SK-N-SH (cell line): ENCODE measurements around the gene CFAP99. TPM values are rescaled to one million over a fixed set of nuclear protein-coding genes. Genes with fewer than 3 reads are reported as not detected.

Experiments used
- CTCF ChIA-PET: fragments of 300-600, 350-600 bp; formaldehyde crosslinking; extraction: SDS; loops from one replicate; lab custom pipeline; 2021; lab: Yijun Ruan, JAX
- POLR2A ChIA-PET: fragments of 350-600 bp; sonication (Branson Sonifier 250); formaldehyde crosslinking; extraction: SDS; loops from one replicate; lab custom pipeline; 2020; ENCODE audit warnings: antibody characterized with exemption, inconsistent platforms; lab: Yijun Ruan, JAX
- DNase-seq: peaks from one replicate; pipeline ENCODE4 v3.0.0; 2012
- H2AFZ ChIP-seq: fragments of 200-600 bp; sonication (generic); 2 replicates; pipeline ENCODE4 v1.8.1; 2016; ENCODE audit warnings: antibody characterized with exemption, mild to moderate bottlenecking, low read depth
- H3F3A ChIP-seq: fragments of 200-600 bp; sonication (generic); replicated peaks from 2 replicates; pipeline ENCODE3; 2016; ENCODE audit warnings: antibody characterized with exemption, mild to moderate bottlenecking; ENCODE audit not compliant: insufficient read depth
- H3K27ac ChIP-seq, 2 experiments: fragments of 200-500 bp in 1 of 2; fragments of 200-600 bp in 1 of 2; sonication (Bioruptor generic) in 1 of 2; sonication (generic), shearing (Covaris generic) in 1 of 2; 2 replicates each; pipeline versions ENCODE4 v1.5.1 to v1.6.1; 2014 to 2016; ENCODE audit warnings: low read depth in 2 of 2, inconsistent platforms in 1 of 2, low read length in 1 of 2, mild to moderate bottlenecking in 1 of 2, mixed read lengths in 1 of 2
- H3K27me3 ChIP-seq: fragments of 200-600 bp; sonication (generic), shearing (Covaris generic); 2 replicates; pipeline ENCODE4 v1.6.1; 2016; ENCODE audit warnings: mixed run types; ENCODE audit not compliant: insufficient read depth
- H3K36me3 ChIP-seq, 2 experiments: fragments of 200-500 bp in 1 of 2; fragments of 200-600 bp in 1 of 2; sonication (Bioruptor generic) in 1 of 2; sonication (generic) in 1 of 2; replicated peaks in 1 of 2; 2 replicates each; pipeline versions ENCODE3 to v1.5.1; 2014 to 2016; ENCODE audit warnings: low read length in 1 of 2, mild to moderate bottlenecking in 1 of 2; ENCODE audit not compliant: insufficient read depth in 2 of 2, control insufficient read depth in 1 of 2
- H3K4me1 ChIP-seq, 2 experiments: fragments of 200-500 bp in 1 of 2; fragments of 200-600 bp in 1 of 2; sonication (Bioruptor generic) in 1 of 2; sonication (generic), shearing (Covaris generic) in 1 of 2; 2 replicates each; pipeline versions ENCODE4 v1.5.1 to v1.6.1; 2014 to 2016; ENCODE audit warnings: low read depth in 1 of 2, low read length in 1 of 2, mixed run types in 1 of 2; ENCODE audit not compliant: insufficient read depth in 2 of 2, control insufficient read depth in 1 of 2
- H3K4me2 ChIP-seq: fragments of 200-600 bp; sonication (generic), shearing (Covaris generic); 2 replicates; pipeline ENCODE4 v1.6.1; 2017; ENCODE audit warnings: mixed run types
- H3K4me3 ChIP-seq, 2 experiments: fragments of 200-500 bp in 1 of 2; fragments of 200-600 bp in 1 of 2; sonication (Bioruptor generic) in 1 of 2; sonication (generic), shearing (Covaris generic) in 1 of 2; 2 replicates each; pipeline versions ENCODE4 v1.5.1 to v1.8.1; 2014 to 2016; ENCODE audit warnings: low read depth in 2 of 2, inconsistent platforms in 1 of 2, low read length in 1 of 2, mild to moderate bottlenecking in 1 of 2, mixed read lengths in 1 of 2, moderate library complexity in 1 of 2
- H3K79me2 ChIP-seq: fragments of 200-600 bp; sonication (generic); 2 replicates; pipeline ENCODE4 v1.8.1; 2017; ENCODE audit warnings: mild to moderate bottlenecking; ENCODE audit not compliant: insufficient read depth
- H3K9ac ChIP-seq: fragments of 200-600 bp; sonication (generic); 2 replicates; pipeline ENCODE4 v1.6.1; 2017; ENCODE audit warnings: mixed run types
- H3K9me2 ChIP-seq: fragments of 200-600 bp; sonication (generic); 2 replicates; pipeline ENCODE4 v1.6.1; 2017; ENCODE audit warnings: mixed run types
- H3K9me3 ChIP-seq: fragments of 200-600 bp; sonication (generic); 2 replicates; pipeline ENCODE4 v1.6.1; 2017; ENCODE audit warnings: mixed run types, mild to moderate bottlenecking, moderate library complexity
- H4K20me1 ChIP-seq: fragments of 200-600 bp; sonication (generic); 2 replicates; pipeline ENCODE4 v1.6.1; 2017; ENCODE audit warnings: mild to moderate bottlenecking, mixed run types; ENCODE audit not compliant: insufficient read depth
- CHD2 ChIP-seq: fragments of 150-350 bp; IDR thresholded peaks from 2 replicates; pipeline ENCODE4 v1.6.1; 2018; ENCODE audit warnings: low read length; ENCODE audit not compliant: partially characterized antibody
- ELF1 ChIP-seq: IDR thresholded peaks from 2 replicates; pipeline ENCODE4 v1.4.0; 2012
- EP300 ChIP-seq, 2 experiments: IDR thresholded peaks; 2 replicates each; pipeline versions ENCODE4 v1.4.0 to v1.6.1; 2012; ENCODE audit warnings: borderline replicate concordance in 1 of 2, low read depth in 1 of 2, low read length in 1 of 2
- FOXJ3 ChIP-seq: sonication (generic); formaldehyde crosslinking; IDR thresholded peaks from 2 replicates; pipeline ENCODE4 v1.5.1; 2020; ENCODE audit warnings: mild to moderate bottlenecking, missing genetic modification reagents
- FOXM1 ChIP-seq: IDR thresholded peaks from 2 replicates; pipeline ENCODE4 v1.4.0; 2012; ENCODE audit warnings: low read depth, mild to moderate bottlenecking
- GABPA ChIP-seq: IDR thresholded peaks from 2 replicates; pipeline ENCODE4 v1.4.0; 2012; ENCODE audit warnings: low read depth, mild to moderate bottlenecking
- GATA2 ChIP-seq: sonication (generic); formaldehyde crosslinking; IDR thresholded peaks from 2 replicates; pipeline ENCODE4 v1.5.0; 2020; ENCODE audit warnings: mild to moderate bottlenecking, missing genetic modification reagents
- IRF3 ChIP-seq: fragments of 150-350 bp; IDR thresholded peaks from 2 replicates; pipeline ENCODE4 v1.6.1; 2016; ENCODE audit warnings: mild to moderate bottlenecking, low read depth, low read length
- JUND ChIP-seq: IDR thresholded peaks from 2 replicates; pipeline ENCODE4 v1.4.0; 2012
- NFIC ChIP-seq: IDR thresholded peaks from 2 replicates; pipeline ENCODE4 v1.4.0; 2012; ENCODE audit warnings: borderline replicate concordance
- PBX3 ChIP-seq: IDR thresholded peaks from 2 replicates; pipeline ENCODE4; 2012
- SIN3A ChIP-seq: IDR thresholded peaks from 2 replicates; pipeline ENCODE4 v1.6.1; 2012; ENCODE audit warnings: low read depth, mild to moderate bottlenecking, low read length, moderate library complexity, borderline replicate concordance
- TAF1 ChIP-seq: IDR thresholded peaks from 2 replicates; pipeline ENCODE4 v1.6.1; 2012; ENCODE audit warnings: low read depth, mild to moderate bottlenecking, low read length, moderate library complexity, borderline replicate concordance
- TCF12 ChIP-seq: IDR thresholded peaks from 2 replicates; pipeline ENCODE4 v1.4.0; 2012
- TEAD4 ChIP-seq: IDR thresholded peaks from 2 replicates; pipeline ENCODE4 v1.4.0; 2012; ENCODE audit warnings: mild to moderate bottlenecking, borderline replicate concordance; ENCODE audit not compliant: insufficient read depth
- USF2 ChIP-seq: fragments of 150-350 bp; IDR thresholded peaks from 2 replicates; pipeline ENCODE4 v1.6.1; 2017; ENCODE audit warnings: antibody characterized with exemption, low read length, low read depth, borderline replicate concordance
- ZBTB33 ChIP-seq: IDR thresholded peaks from 2 replicates; pipeline ENCODE4 v1.4.0; 2012; ENCODE audit warnings: low read depth, borderline replicate concordance
- WGBS: methylation state at CpG from one replicate; pipeline ENCODE4 v1.1.6; 2017; ENCODE audit warnings: low lambda C conversion rate; 5-methylcytosine and 5-hydroxymethylcytosine counted together
- polyA plus RNA-seq, 3 experiments: library from polyadenylated mRNA; depleted of rRNA; stranded (reverse); fragments of >200 nt; gene quantifications; 2 replicates each; pipeline ENCODE4 v1.2.3, GENCODE V29; 2012
- TF ChIP-seq, protein P1 (sequence below): IDR thresholded peaks from 2 replicates; pipeline ENCODE4 v1.4.0; 2012; ENCODE audit warnings: low read depth, borderline replicate concordance
- TF ChIP-seq, protein P2 (sequence below): IDR thresholded peaks from 2 replicates; pipeline ENCODE4 v1.6.1; 2012; ENCODE audit warnings: mild to moderate bottlenecking, low read depth, low read length, moderate library complexity

The CFAP99 gene
- polyA plus RNA-seq, 1 of the 3 experiments (the other 2 are of a cell fraction) = 0.13 TPM

DNA sequence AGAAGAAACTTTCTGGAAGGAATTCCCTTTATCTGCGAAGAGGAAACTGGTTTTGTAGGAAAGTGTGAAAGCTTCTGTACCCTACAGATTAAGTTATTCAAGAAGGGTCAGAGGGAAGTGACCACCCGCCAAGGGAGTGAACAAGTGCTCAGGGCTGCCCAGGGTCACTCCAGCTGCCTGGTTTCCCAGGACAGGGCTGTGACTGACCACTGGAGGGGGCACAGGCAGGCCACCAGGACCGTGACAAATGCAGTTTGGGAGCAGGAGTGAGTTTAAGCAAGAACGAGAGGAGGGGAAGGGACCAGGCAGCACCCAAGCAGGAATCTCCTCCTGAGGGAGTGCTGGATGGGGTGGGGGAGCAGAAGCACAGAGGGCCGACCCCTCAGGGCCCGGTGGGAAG, 34.5 kb upstream of the CFAP99 start:
- CTCF ChIA-PET = no interaction called here
- H3K9me3 ChIP-seq = no peaks in the 10 kb centered on the region
- peaks cover 0 to 8% of the 10 kb centered on the region in 2 experiments; a peak in 1 of 4 replicates for H3K4me1 ChIP-seq
- no peak overlapping the region for H3K4me2 ChIP-seq
- H3K27ac ChIP-seq = no peak overlapping the region
- no peaks in the 10 kb centered on the region for H3K36me3 ChIP-seq
- no peak for DNase-seq
- H3F3A ChIP-seq = no peaks in the 10 kb centered on the region
- POLR2A ChIA-PET = no interaction called here
- no peak for TF ChIP-seq PBX3
- no peak for TF ChIP-seq TAF1
- TF ChIP-seq ELF1 = no peak
- no peak for TF ChIP-seq GATA2
- no peak for TF ChIP-seq NFIC
- no peak for TF ChIP-seq TCF12
- no peak for TF ChIP-seq SIN3A
- no peak for TF ChIP-seq TEAD4
- TF ChIP-seq GABPA = no peak
- TF ChIP-seq, protein P1, sequence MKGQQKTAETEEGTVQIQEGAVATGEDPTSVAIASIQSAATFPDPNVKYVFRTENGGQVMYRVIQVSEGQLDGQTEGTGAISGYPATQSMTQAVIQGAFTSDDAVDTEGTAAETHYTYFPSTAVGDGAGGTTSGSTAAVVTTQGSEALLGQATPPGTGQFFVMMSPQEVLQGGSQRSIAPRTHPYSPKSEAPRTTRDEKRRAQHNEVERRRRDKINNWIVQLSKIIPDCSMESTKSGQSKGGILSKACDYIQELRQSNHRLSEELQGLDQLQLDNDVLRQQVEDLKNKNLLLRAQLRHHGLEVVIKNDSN = no peak
- no peak for TF ChIP-seq FOXM1
- no peak for TF ChIP-seq JUND
- no peak for TF ChIP-seq USF2
- TF ChIP-seq, protein P2, sequence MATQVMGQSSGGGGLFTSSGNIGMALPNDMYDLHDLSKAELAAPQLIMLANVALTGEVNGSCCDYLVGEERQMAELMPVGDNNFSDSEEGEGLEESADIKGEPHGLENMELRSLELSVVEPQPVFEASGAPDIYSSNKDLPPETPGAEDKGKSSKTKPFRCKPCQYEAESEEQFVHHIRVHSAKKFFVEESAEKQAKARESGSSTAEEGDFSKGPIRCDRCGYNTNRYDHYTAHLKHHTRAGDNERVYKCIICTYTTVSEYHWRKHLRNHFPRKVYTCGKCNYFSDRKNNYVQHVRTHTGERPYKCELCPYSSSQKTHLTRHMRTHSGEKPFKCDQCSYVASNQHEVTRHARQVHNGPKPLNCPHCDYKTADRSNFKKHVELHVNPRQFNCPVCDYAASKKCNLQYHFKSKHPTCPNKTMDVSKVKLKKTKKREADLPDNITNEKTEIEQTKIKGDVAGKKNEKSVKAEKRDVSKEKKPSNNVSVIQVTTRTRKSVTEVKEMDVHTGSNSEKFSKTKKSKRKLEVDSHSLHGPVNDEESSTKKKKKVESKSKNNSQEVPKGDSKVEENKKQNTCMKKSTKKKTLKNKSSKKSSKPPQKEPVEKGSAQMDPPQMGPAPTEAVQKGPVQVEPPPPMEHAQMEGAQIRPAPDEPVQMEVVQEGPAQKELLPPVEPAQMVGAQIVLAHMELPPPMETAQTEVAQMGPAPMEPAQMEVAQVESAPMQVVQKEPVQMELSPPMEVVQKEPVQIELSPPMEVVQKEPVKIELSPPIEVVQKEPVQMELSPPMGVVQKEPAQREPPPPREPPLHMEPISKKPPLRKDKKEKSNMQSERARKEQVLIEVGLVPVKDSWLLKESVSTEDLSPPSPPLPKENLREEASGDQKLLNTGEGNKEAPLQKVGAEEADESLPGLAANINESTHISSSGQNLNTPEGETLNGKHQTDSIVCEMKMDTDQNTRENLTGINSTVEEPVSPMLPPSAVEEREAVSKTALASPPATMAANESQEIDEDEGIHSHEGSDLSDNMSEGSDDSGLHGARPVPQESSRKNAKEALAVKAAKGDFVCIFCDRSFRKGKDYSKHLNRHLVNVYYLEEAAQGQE = no peak
- TF ChIP-seq FOXJ3 = no peak
- no peak for TF ChIP-seq EP300 (IDR thresholded peaks at IDR 0.05; ENCODE audit: borderline replicate concordance in 1 of 2, low read depth in 1 of 2, low read length in 1 of 2)
- TF ChIP-seq ZBTB33 = no peak
- no peak for TF ChIP-seq CHD2
- no peak for TF ChIP-seq IRF3
- no peaks in the 10 kb centered on the region for H4K20me1 ChIP-seq
- H3K27me3 ChIP-seq = no peaks in the 10 kb centered on the region
- H2AFZ ChIP-seq = no peak overlapping the region
- H3K9me2 ChIP-seq = no peaks in the 10 kb centered on the region
- H3K79me2 ChIP-seq = no peaks in the 10 kb centered on the region
- H3K9ac ChIP-seq = no peak overlapping the region
- H3K4me3 ChIP-seq = no peak overlapping the region
- 71% methylated on average over 6 of the region's 6 CpGs for WGBS
